ENCODE results near the gene KCNB1. TPM values are rescaled to one million over a fixed set of nuclear protein-coding genes. Genes with fewer than 3 reads are reported as not detected.

The KCNB1 gene
- total and polyA plus RNA-seq, 4 donors = under 0.01 to 3.4 (median 1.4) TPM

DNA sequence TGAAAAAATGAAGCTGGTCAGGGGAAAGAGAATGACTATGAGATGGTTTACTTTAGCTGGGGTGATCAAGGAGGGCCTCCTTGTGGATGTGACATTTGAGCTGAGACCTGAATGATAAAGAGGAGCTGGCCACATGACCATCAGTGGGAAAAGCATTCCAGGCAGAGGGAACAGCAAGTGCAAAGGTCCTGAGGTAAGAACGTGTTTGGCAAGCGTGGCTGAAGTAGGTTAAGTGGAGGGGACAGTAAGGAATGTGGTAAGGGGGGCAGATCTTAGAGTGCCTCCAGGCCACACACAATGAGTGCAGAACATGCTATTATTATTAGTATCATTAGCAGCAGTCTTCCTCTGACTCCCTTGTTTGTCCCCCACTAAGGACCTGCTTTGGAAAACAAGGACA is 92.6 kb downstream of the KCNB1 start (continued):
- TF ChIP-seq, protein P1, sequence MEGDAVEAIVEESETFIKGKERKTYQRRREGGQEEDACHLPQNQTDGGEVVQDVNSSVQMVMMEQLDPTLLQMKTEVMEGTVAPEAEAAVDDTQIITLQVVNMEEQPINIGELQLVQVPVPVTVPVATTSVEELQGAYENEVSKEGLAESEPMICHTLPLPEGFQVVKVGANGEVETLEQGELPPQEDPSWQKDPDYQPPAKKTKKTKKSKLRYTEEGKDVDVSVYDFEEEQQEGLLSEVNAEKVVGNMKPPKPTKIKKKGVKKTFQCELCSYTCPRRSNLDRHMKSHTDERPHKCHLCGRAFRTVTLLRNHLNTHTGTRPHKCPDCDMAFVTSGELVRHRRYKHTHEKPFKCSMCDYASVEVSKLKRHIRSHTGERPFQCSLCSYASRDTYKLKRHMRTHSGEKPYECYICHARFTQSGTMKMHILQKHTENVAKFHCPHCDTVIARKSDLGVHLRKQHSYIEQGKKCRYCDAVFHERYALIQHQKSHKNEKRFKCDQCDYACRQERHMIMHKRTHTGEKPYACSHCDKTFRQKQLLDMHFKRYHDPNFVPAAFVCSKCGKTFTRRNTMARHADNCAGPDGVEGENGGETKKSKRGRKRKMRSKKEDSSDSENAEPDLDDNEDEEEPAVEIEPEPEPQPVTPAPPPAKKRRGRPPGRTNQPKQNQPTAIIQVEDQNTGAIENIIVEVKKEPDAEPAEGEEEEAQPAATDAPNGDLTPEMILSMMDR (IDR thresholded peaks at IDR 0.05; ENCODE audit: low read depth, low read length, missing input control) = no peak
- TF ChIP-seq YY1 (IDR thresholded peaks at IDR 0.05) = no peak
- no peak for TF ChIP-seq HNF4A (conservative IDR thresholded peaks at IDR 0.05)
- no peak for TF ChIP-seq JUND (IDR thresholded peaks at IDR 0.05)
- TF ChIP-seq RXRA (IDR thresholded peaks at IDR 0.05) = no peak

GRCh38 chr20:49388744-49389143 is 93.7 kb downstream of the KCNB1 start:
- Histone ChIP-seq H3K9ac (ENCODE audit: low read depth in 1 of 2, low read length in 2 of 2) (no peak overlapping the region), H3K4me3 (ENCODE audit: low read depth in 1 of 3, low read length in 3 of 3) (no peak overlapping the region), H3K36me3 (ENCODE audit: control insufficient read depth in 4 of 4, insufficient read depth in 3 of 4, low read depth in 1 of 4, low read length in 3 of 4) (no peaks in the 10 kb centered on the region), H3K27me3 (ENCODE audit: control insufficient read depth in 4 of 4, insufficient read depth in 4 of 4, low read length in 3 of 4) (no peaks in the 10 kb centered on the region), H3K9me3 (ENCODE audit: control insufficient read depth in 4 of 4, low read length in 3 of 4) (no peaks in the 10 kb centered on the region), H3K4me1 (ENCODE audit: control insufficient read depth in 4 of 4, insufficient read depth in 4 of 4, low read length in 3 of 4) (no peaks in the 10 kb centered on the region), H3K27ac (ENCODE audit: low read depth in 1 of 2, low read length in 2 of 2) (no peak overlapping the region)
- no peak for DNase-seq (ENCODE audit: low spot score)
- no peak for TF ChIP-seq ZBTB33 (IDR thresholded peaks at IDR 0.05)
- TF ChIP-seq FOXA2 (IDR thresholded peaks at IDR 0.05) = no peak
- no peak for TF ChIP-seq JUND (IDR thresholded peaks at IDR 0.05)

DNA sequence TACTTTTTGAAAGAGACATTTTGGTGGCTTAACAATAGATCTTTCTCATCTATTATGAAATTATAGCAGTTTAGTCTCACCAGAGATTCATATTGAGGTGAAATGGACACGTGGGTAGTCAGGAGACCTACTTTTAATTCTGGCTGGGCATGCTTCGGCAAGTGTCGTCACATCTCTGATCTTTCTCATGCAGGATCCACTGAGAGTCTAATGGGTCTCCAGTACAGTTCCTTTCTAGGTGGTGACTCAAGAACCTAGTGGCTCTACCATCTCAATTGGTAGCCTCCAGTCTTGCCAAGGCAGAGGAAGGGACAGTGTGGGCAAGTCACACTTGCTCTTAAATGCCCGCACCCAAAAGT is 94.9 kb downstream of the KCNB1 start:
- Histone ChIP-seq H3K36me3 (ENCODE audit: control insufficient read depth in 4 of 4, insufficient read depth in 3 of 4, low read depth in 1 of 4, low read length in 3 of 4) (no peaks in the 10 kb centered on the region), H3K4me3 (ENCODE audit: low read depth in 1 of 3, low read length in 3 of 3) (no peak overlapping the region), H3K4me1 (ENCODE audit: control insufficient read depth in 4 of 4, insufficient read depth in 4 of 4, low read length in 3 of 4) (no peaks in the 10 kb centered on the region), H3K9ac (ENCODE audit: low read depth in 1 of 2, low read length in 2 of 2) (no peak overlapping the region), H3K27ac (ENCODE audit: low read depth in 1 of 2, low read length in 2 of 2) (no peak overlapping the region), H3K27me3 (ENCODE audit: control insufficient read depth in 4 of 4, insufficient read depth in 4 of 4, low read length in 3 of 4) (no peaks in the 10 kb centered on the region), H3K9me3 (ENCODE audit: control insufficient read depth in 4 of 4, low read length in 3 of 4) (no peaks in the 10 kb centered on the region)
- 84% methylated on average over 4 of the region's 4 CpGs for WGBS
- TF ChIP-seq RAD21 (IDR thresholded peaks at IDR 0.05) = no peak
- no peak for TF ChIP-seq HNF4G (IDR thresholded peaks at IDR 0.05)
- no peak for TF ChIP-seq TAF1 (conservative IDR thresholded peaks at IDR 0.05)
- no peak for TF ChIP-seq FOXA1 (IDR thresholded peaks at IDR 0.05)
- TF ChIP-seq, protein P2, sequence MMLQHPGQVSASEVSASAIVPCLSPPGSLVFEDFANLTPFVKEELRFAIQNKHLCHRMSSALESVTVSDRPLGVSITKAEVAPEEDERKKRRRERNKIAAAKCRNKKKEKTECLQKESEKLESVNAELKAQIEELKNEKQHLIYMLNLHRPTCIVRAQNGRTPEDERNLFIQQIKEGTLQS (IDR thresholded peaks at IDR 0.05) = no peak
- no peak for TF ChIP-seq EGR1 (IDR thresholded peaks at IDR 0.05; ENCODE audit: low read depth in 2 of 2)
- TF ChIP-seq NR2F2 (IDR thresholded peaks at IDR 0.05) = no peak
- TF ChIP-seq ZBTB33 (IDR thresholded peaks at IDR 0.05) = no peak
- no peak for TF ChIP-seq HNF4A (conservative IDR thresholded peaks at IDR 0.05)
- TF ChIP-seq, protein P3, sequence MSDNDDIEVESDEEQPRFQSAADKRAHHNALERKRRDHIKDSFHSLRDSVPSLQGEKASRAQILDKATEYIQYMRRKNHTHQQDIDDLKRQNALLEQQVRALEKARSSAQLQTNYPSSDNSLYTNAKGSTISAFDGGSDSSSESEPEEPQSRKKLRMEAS (IDR thresholded peaks at IDR 0.05) = no peak
- TF ChIP-seq GABPA (IDR thresholded peaks at IDR 0.05 in 1 of 2, conservative IDR thresholded peaks at IDR 0.05 in 1 of 2) = no peak
- TF ChIP-seq FOXA2 (IDR thresholded peaks at IDR 0.05) = no peak
- no peak for TF ChIP-seq REST (IDR thresholded peaks at IDR 0.05)
- no peak for TF ChIP-seq SP1 (IDR thresholded peaks at IDR 0.05)
- TF ChIP-seq, protein P1 (IDR thresholded peaks at IDR 0.05; ENCODE audit: low read depth, low read length, missing input control) = no peak
- TF ChIP-seq JUND (IDR thresholded peaks at IDR 0.05) = no peak
- TF ChIP-seq RXRA (IDR thresholded peaks at IDR 0.05) = no peak
- no peak for DNase-seq (ENCODE audit: low spot score)
